Type B pancreatic cell (in vitro differentiated cells): ENCODE data around the gene FLRT1. TPM values are rescaled to one million over a fixed set of nuclear protein-coding genes. Genes with fewer than 3 reads are reported as not detected.

Experiments
- DNase-seq: peaks from one replicate; pipeline ENCODE4 v3.0.0; 2021; ENCODE audit warnings: mixed read lengths; ENCODE audit not compliant: unreplicated experiment; ENCODE audit errors: extremely low spot score
- H3K27ac Mint-ChIP-seq: 2 replicates; pipeline ENCODE4 v1.8.0; 2021; ENCODE audit warnings: mild to moderate bottlenecking, mixed read lengths
- H3K27me3 Mint-ChIP-seq: 2 replicates; pipeline ENCODE4 v1.8.0; 2021; ENCODE audit warnings: mixed read lengths
- H3K36me3 Mint-ChIP-seq: 2 replicates; pipeline ENCODE4 v1.8.0; 2021; ENCODE audit warnings: mixed read lengths
- H3K4me1 Mint-ChIP-seq: one replicate; pipeline ENCODE4 v1.8.0; 2021; ENCODE audit warnings: mixed read lengths; ENCODE audit not compliant: unreplicated experiment
- H3K4me3 Mint-ChIP-seq: 2 replicates; pipeline ENCODE4 v1.8.0; 2021; ENCODE audit warnings: mild to moderate bottlenecking, mixed read lengths
- H3K9me3 Mint-ChIP-seq: 2 replicates; pipeline ENCODE4 v1.8.0; 2021; ENCODE audit warnings: mixed read lengths
- total RNA-seq: library from RNA; stranded (reverse); gene quantifications from 2 replicates; pipeline ENCODE4 v1.2.1, GENCODE V29; 2021; ENCODE audit warnings: low replicate concordance
- TF ChIP-seq, protein P1 (sequence below): fragments of 200-600 bp; sonication (generic); conservative IDR thresholded peaks from 2 replicates; pipeline ENCODE4 v1.5.0; 2021; ENCODE audit warnings: antibody characterized with exemption, mild to moderate bottlenecking

FLRT1 gene
- total RNA-seq, 1 donor from 2014 or later = 3.0 TPM

DNA sequence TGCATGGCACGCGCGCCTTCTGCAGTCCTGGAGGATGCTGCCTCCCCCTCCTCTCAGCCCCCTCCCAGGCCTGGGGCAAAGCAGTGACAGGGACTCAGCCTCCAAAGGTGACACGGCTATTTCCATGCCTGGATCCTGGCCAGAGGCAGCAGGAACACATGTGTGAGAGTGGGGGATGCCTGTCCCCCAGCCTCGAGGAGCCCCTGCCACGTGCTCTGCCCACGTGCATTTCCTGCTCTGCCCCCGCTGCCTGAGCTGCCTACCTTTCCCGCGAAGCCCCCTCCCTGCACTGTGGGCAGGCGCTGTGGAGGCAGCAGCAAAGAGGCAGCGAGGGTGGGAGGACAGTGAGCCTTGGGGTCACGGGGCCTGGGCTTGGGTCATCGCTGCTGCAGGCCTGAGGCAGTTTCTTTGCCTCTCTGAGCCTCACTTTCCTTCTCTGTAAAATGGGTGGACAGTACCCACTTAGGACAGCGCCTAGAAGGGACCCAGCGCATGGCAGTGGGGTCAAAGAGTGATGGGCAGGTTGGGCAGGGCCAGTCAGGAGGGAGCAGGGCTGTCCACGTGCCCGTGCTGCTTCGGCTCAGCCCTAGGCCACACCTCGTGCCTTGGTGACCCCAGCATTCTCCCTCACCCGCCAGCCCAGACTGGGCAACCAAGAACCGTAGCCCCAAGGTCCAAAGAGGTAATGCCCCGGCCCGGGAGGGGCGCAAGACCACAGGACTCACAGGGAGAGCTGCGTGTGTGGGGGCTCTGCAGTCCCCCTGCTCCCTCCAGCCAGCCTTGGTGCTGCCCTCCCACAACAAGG is 48.6 kb downstream of the FLRT1 start:
- no peak for DNase-seq
- Mint-ChIP-seq H3K36me3 (no peaks in the 10 kb centered on the region), H3K27me3 (peaks cover 10% of the 10 kb centered on the region), H3K27ac (no peak overlapping the region), H3K9me3 (no peaks in the 10 kb centered on the region), H3K4me1 (peaks cover 32% of the 10 kb centered on the region), H3K4me3 (no peak overlapping the region)
- TF ChIP-seq, protein P1, sequence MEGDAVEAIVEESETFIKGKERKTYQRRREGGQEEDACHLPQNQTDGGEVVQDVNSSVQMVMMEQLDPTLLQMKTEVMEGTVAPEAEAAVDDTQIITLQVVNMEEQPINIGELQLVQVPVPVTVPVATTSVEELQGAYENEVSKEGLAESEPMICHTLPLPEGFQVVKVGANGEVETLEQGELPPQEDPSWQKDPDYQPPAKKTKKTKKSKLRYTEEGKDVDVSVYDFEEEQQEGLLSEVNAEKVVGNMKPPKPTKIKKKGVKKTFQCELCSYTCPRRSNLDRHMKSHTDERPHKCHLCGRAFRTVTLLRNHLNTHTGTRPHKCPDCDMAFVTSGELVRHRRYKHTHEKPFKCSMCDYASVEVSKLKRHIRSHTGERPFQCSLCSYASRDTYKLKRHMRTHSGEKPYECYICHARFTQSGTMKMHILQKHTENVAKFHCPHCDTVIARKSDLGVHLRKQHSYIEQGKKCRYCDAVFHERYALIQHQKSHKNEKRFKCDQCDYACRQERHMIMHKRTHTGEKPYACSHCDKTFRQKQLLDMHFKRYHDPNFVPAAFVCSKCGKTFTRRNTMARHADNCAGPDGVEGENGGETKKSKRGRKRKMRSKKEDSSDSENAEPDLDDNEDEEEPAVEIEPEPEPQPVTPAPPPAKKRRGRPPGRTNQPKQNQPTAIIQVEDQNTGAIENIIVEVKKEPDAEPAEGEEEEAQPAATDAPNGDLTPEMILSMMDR = no peak

DNA sequence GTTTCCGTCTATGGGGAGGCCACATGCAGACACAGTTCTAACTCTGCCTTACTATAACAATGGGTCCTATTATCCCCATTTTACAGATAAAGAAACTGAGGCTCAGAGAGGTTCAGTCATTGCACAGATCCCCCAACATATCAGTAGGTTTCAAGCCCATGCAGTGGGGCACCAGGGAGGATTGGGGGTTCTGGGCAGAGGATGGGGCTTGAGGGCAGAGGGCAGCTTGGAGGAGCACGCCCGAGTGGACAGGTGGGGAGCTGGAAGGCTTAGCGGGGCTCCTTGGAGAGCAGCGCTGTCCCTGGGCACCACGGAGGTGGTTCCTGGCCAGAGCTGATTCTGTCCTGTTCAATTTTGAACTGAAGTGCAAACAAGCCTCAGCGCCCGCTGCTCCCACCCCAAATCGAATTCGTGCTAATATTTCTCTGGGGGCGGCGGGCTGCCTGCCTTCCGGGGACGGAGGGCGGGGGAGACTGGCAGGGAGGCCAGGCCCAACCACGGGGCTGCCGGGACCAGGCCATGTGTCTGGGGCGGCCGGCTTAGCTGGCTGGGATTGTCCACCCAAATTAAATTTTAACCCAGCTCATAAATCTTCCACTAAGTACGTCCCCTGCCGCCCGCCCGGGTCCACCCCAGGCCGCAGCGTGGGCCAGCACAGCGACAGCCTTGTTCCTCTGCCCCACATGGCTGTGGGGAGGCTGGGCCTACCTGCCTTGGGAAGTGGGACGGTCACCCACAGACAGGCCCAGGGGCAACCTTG is 49.4 kb downstream of the FLRT1 start:
- DNase-seq = no peak
- no peaks in the 10 kb centered on the region for H3K9me3 Mint-ChIP-seq

More for the DNA sequence above, 49.4 kb downstream of the FLRT1 start:
- no peak overlapping the region for H3K27ac Mint-ChIP-seq
- H3K4me3 Mint-ChIP-seq = no peak overlapping the region
- TF ChIP-seq, protein P1 = no peak
- H3K36me3 Mint-ChIP-seq = no peaks in the 10 kb centered on the region
- H3K4me1 Mint-ChIP-seq = peaks cover 32% of the 10 kb centered on the region
- peaks cover 10% of the 10 kb centered on the region for H3K27me3 Mint-ChIP-seq

Other genes with a start within 250 kb of the FLRT1 start
- 33.7 and 61.6 TPM in 2 replicates for gene SPINDOC, start 222.5 kb upstream of the FLRT1 start, total RNA-seq
- 52.8 and 73.5 TPM in 2 replicates for gene MARK2, start 196.8 kb upstream of the FLRT1 start, total RNA-seq
- gene RCOR2, start 118.8 kb upstream of the FLRT1 start, total RNA-seq = 8.1 and 38.1 TPM in 2 replicates
- gene NAA40, start 96.9 kb upstream of the FLRT1 start, total RNA-seq = 33.8 and 51.2 TPM in 2 replicates
- gene COX8A, start 61.3 kb upstream of the FLRT1 start, total RNA-seq = 307 and 324 TPM in 2 replicates
- 101 and 105 TPM in 2 replicates for gene OTUB1, start 49.5 kb upstream of the FLRT1 start, total RNA-seq
- 21.1 and 22.3 TPM in 2 replicates for gene MACROD1, start 130.2 kb downstream of the FLRT1 start, total RNA-seq
- 176 and 206 TPM in 2 replicates for gene STIP1, start 150.2 kb downstream of the FLRT1 start, total RNA-seq
- gene FERMT3, start 170.8 kb downstream of the FLRT1 start, total RNA-seq = 3.5 and 6.9 TPM in 2 replicates
- gene TRPT1, start 190.3 kb downstream of the FLRT1 start, total RNA-seq = 34.2 and 38.9 TPM in 2 replicates
- gene NUDT22, start 190.3 kb downstream of the FLRT1 start, total RNA-seq = 47.9 and 49.0 TPM in 2 replicates
- gene DNAJC4, start 194.6 kb downstream of the FLRT1 start, total RNA-seq = 48.2 and 50.8 TPM in 2 replicates
- 66.3 and 71.8 TPM in 2 replicates for gene VEGFB, start 198.7 kb downstream of the FLRT1 start, total RNA-seq
- gene FKBP2, start 205.2 kb downstream of the FLRT1 start, total RNA-seq = 52.8 and 69.6 TPM in 2 replicates
- 187 and 274 TPM in 2 replicates for gene PPP1R14B, start 211.0 kb downstream of the FLRT1 start, total RNA-seq
- gene PLCB3, start 215.6 kb downstream of the FLRT1 start, total RNA-seq = 40.7 and 56.2 TPM in 2 replicates
- 39.3 and 48.7 TPM in 2 replicates for gene BAD, start 248.7 kb downstream of the FLRT1 start, total RNA-seq
- 43.7 and 47.9 TPM in 2 replicates for gene GPR137, start 249.9 kb downstream of the FLRT1 start, total RNA-seq